LoVo (cell line): ENCODE data around the gene TMIE.

Experiments
- DNase-seq: peaks from one replicate; pipeline ENCODE4 v3.0.0-alpha.2; 2016; ENCODE audit warnings: low spot score

Gene TMIE

GRCh38 chr3:46708401-46709156 lies 7.4 kb downstream of the TMIE start:
- no peak for DNase-seq

- no peak for DNase-seq
Measured at GRCh38 chr3:46709157-46709654, 8.0 kb downstream of the TMIE start.

GRCh38 chr3:46709721-46710120 lies 8.5 kb downstream of the TMIE start:
- no peak for DNase-seq

GRCh38 chr3:46710229-46710628 lies 9.0 kb downstream of the TMIE start:
- no peak for DNase-seq

GRCh38 chr3:46710671-46711295 lies 9.6 kb downstream of the TMIE start:
- DNase-seq, result no peak

GRCh38 chr3:46711305-46711704 lies 10.1 kb downstream of the TMIE start:
- DNase-seq, result no peak

GRCh38 chr3:46711760-46712159 lies 10.6 kb downstream of the TMIE start:
- no peak for DNase-seq

- no peak for DNase-seq
Measured at GRCh38 chr3:46712191-46713049, 11.2 kb downstream of the TMIE start.

GRCh38 chr3:46713050-46713897 lies 12.1 kb downstream of the TMIE start:
- DNase-seq, result no peak

- no peak for DNase-seq
Measured at GRCh38 chr3:46713898-46714552, 12.8 kb downstream of the TMIE start.

- DNase-seq, result no peak
Measured at GRCh38 chr3:46714728-46715506, 13.7 kb downstream of the TMIE start.

GRCh38 chr3:46715507-46716175 lies 14.4 kb downstream of the TMIE start:
- DNase-seq, result no peak

- DNase-seq, result no peak
Measured at GRCh38 chr3:46716461-46717441, 15.6 kb downstream of the TMIE start.

- no peak for DNase-seq
Measured at GRCh38 chr3:46717447-46718231, 16.4 kb downstream of the TMIE start, which contains the start of gene PRSS50. TSS of gene PRSS50 (minus strand) at chr3:46717869. CDS start at chr3:46717824, 45 bp downstream.

GRCh38 chr3:46719044-46719565 lies 17.9 kb downstream of the TMIE start:
- no peak for DNase-seq

- DNase-seq, result no peak
Measured at GRCh38 chr3:46719735-46720271, 18.6 kb downstream of the TMIE start.

- DNase-seq, result no peak
Measured at GRCh38 chr3:46721009-46721408, 19.8 kb downstream of the TMIE start.
